OCI-LY7 (cell line): Measurements from ENCODE around the gene IL15RA. TPM values are rescaled to one million over a fixed set of nuclear protein-coding genes. Genes with fewer than 3 reads are reported as not detected.

Experiments
- BruUV-seq: library from RNA; stranded (reverse); fragments of 400-500 nt; replicated peaks from 2 replicates; lab custom pipeline; 2021; lab: Mats Ljungman, UMichigan
- CTCF ChIA-PET: fragments of 300-600 bp; sonication (Branson Sonifier 250); formaldehyde crosslinking; loops from one replicate; lab custom pipeline; 2022; ENCODE audit warnings: antibody characterized with exemption; ENCODE audit not compliant: unreplicated experiment; lab: Charles Lee
- POLR2A ChIA-PET: fragments of 300-600 bp; sonication (Branson Sonifier 250); formaldehyde crosslinking; loops from one replicate; lab custom pipeline; 2022; ENCODE audit warnings: antibody characterized with exemption; lab: Charles Lee
- DNase-seq: peaks from one replicate; pipeline ENCODE4 v3.0.0-alpha.2; 2015; ENCODE audit warnings: low spot score
- H2AFZ ChIP-seq: fragments of 200-600 bp; sonication (generic), shearing (Covaris generic); 2 replicates; pipeline ENCODE4 v1.6.1; 2014; ENCODE audit warnings: mild to moderate bottlenecking, antibody characterized with exemption, low read length, moderate library complexity
- H3K27ac ChIP-seq: fragments of 200-600 bp; sonication (generic); 2 replicates; pipeline ENCODE4 v1.5.1; 2014; ENCODE audit warnings: mixed run types, low read depth, mild to moderate bottlenecking, moderate library complexity, low read length, inconsistent platforms; ENCODE audit not compliant: poor library complexity, severe bottlenecking
- H3K36me3 ChIP-seq: fragments of 200-600 bp; sonication (generic); 2 replicates; pipeline ENCODE4 v1.6.1; 2014; ENCODE audit warnings: mild to moderate bottlenecking, antibody characterized with exemption, low read length, moderate library complexity, mixed read lengths; ENCODE audit not compliant: insufficient read depth
- H3K4me1 ChIP-seq: fragments of 200-600 bp; sonication (generic); 2 replicates; pipeline ENCODE4 v1.5.1; 2014; ENCODE audit warnings: mild to moderate bottlenecking, low read length; ENCODE audit not compliant: insufficient read depth, poor library complexity, severe bottlenecking
- H3K4me2 ChIP-seq: fragments of 200-600 bp; sonication (generic); 2 replicates; pipeline ENCODE4 v1.6.1; 2014; ENCODE audit warnings: mild to moderate bottlenecking, low read length
- H3K4me3 ChIP-seq: fragments of 200-600 bp; sonication (generic); 2 replicates; pipeline ENCODE4 v1.5.1; 2014; ENCODE audit warnings: mild to moderate bottlenecking, low read depth, low read length; ENCODE audit not compliant: poor library complexity, severe bottlenecking
- H3K79me2 ChIP-seq: fragments of 200-600 bp; sonication (generic); 2 replicates; pipeline ENCODE4 v1.6.1; 2016; ENCODE audit warnings: low read depth, mild to moderate bottlenecking, low read length, moderate library complexity, mixed read lengths; ENCODE audit not compliant: insufficient read depth
- H3K9me2 ChIP-seq: fragments of 200-600 bp; sonication (generic); 2 replicates; pipeline ENCODE4 v1.6.1; 2016; ENCODE audit warnings: mild to moderate bottlenecking, low read length, mixed read lengths; ENCODE audit not compliant: insufficient read depth
- H3K9me3 ChIP-seq: fragments of 200-600 bp; sonication (generic); 2 replicates; pipeline ENCODE4 v1.6.1; 2014; ENCODE audit warnings: mild to moderate bottlenecking, mixed run types, low read length, mixed read lengths
- H4K20me1 ChIP-seq: fragments of 200-600 bp; sonication (generic); 2 replicates; pipeline ENCODE4 v1.6.1; 2014; ENCODE audit warnings: mild to moderate bottlenecking, antibody characterized with exemption, low read length, moderate library complexity, mixed read lengths; ENCODE audit not compliant: insufficient read depth
- EZH2phosphoT487 ChIP-seq: fragments of 200-600 bp; sonication (generic); IDR thresholded peaks from 2 replicates; pipeline ENCODE4 v1.6.1; 2018; ENCODE audit warnings: low read depth, borderline replicate concordance, mild to moderate bottlenecking, mixed run types, antibody characterized with exemption, low read length, moderate library complexity, mixed read lengths
- intact Hi-C: fragments of 100-400 bp; cut with micrococcal nuclease; formaldehyde crosslinking; loops from one replicate; pipeline ENCODE4 v1.10.0; 2022; ENCODE audit not compliant: unreplicated experiment
- total RNA-seq, 2 experiments: library from RNA; depleted of rRNA in 1 of 2; stranded (reverse); fragments of >200 nt in 1 of 2; shearing (Covaris generic) in 1 of 2; gene quantifications; 2 replicates each; pipeline ENCODE4 v1.2.3, GENCODE V29; 2014 to 2022
- TF ChIP-seq, protein P1 (sequence below): fragments of 200-600 bp; sonication (generic); conservative IDR thresholded peaks from 2 replicates; pipeline ENCODE4 v1.5.1; 2014; ENCODE audit warnings: mild to moderate bottlenecking, antibody characterized with exemption, low read length, moderate library complexity, mixed read lengths

Gene IL15RA
- total RNA-seq, 2 experiments from 2014 or later: 5.9 to 14.5 TPM

DNA sequence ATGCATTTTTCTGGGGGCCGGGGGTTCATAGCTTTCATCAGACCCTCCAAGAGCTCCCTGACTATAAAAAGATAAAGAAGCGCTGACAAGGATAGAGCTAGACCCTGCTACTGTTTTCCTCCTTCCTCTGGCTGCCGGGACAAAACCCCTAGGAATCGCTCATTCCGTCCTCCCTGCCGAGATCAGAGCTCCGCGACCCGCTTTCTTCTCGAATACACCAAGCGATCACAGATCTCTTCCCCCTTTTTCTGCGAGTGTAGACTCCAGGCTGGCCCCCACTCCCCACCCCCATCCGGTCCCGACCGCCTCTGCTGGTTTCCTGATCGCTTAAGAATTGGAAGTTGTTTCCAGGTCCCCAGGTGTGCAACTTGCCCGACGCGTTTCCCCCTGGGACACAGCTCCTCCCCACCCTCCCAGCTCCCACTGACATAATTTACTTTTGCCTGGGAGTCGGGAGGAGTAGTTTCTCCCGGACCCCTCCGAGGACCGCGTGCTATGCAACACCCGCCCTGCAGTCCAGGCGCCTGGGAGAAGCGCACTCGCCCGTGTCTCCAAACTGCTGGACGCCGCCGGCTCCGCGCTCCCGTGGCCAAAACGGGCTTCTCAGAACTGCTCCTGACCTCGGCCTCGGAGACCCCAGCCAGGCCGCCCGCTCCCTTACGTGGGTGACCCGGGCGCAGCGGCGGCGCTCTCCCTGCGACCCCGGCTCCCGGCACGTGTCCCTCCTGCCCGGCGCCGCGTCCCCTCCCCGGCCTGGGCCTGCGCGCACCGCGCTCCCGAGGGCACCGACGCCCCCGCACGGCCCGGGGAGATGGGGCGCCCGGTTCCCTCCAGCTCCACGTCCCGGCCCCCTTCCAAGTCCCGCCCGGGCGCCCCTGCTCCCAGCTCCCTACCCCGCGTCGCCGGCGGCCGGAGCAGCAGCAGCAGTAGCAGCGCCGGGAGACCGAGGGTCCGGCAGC, 552 bp downstream of the IL15RA start:
- peak overlapping the region; percentile 87 for H3K4me2 ChIP-seq
- no TSS peak for BruUV-seq
- H3K79me2 ChIP-seq: no peaks in the 10 kb centered on the region
- no peaks in the 10 kb centered on the region for H3K9me3 ChIP-seq
- no peaks in the 10 kb centered on the region for H3K9me2 ChIP-seq
- CTCF ChIA-PET: no interaction called here
- POLR2A ChIA-PET: interaction anchor here (0.7 to 2.8 kb wide), 7 partner anchors 11 to 94 kb away, joined by 3 to 13 read pairs (median 3); no protein-coding TSS in a partner anchor
- peak overlapping the region; percentile 33 for H3K27ac ChIP-seq
- no peaks in the 10 kb centered on the region for H4K20me1 ChIP-seq
- peak overlapping the region; percentile 79 for H2AFZ ChIP-seq
- intact Hi-C loops: loop anchor here (2.0 to 5.0 kb wide), 2 partner anchors 86 to 529 kb away; partner anchors contain the start of gene FBH1
- DNase-seq: peak; percentile 49
- TF ChIP-seq EZH2phosphoT487: no peak
- TF ChIP-seq, protein P1, sequence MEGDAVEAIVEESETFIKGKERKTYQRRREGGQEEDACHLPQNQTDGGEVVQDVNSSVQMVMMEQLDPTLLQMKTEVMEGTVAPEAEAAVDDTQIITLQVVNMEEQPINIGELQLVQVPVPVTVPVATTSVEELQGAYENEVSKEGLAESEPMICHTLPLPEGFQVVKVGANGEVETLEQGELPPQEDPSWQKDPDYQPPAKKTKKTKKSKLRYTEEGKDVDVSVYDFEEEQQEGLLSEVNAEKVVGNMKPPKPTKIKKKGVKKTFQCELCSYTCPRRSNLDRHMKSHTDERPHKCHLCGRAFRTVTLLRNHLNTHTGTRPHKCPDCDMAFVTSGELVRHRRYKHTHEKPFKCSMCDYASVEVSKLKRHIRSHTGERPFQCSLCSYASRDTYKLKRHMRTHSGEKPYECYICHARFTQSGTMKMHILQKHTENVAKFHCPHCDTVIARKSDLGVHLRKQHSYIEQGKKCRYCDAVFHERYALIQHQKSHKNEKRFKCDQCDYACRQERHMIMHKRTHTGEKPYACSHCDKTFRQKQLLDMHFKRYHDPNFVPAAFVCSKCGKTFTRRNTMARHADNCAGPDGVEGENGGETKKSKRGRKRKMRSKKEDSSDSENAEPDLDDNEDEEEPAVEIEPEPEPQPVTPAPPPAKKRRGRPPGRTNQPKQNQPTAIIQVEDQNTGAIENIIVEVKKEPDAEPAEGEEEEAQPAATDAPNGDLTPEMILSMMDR: no peak
- H3K36me3 ChIP-seq: no peaks in the 10 kb centered on the region
- H3K4me1 ChIP-seq: peaks cover 19% of the 10 kb centered on the region
- peak overlapping the region; percentile 89 for H3K4me3 ChIP-seq

DNA sequence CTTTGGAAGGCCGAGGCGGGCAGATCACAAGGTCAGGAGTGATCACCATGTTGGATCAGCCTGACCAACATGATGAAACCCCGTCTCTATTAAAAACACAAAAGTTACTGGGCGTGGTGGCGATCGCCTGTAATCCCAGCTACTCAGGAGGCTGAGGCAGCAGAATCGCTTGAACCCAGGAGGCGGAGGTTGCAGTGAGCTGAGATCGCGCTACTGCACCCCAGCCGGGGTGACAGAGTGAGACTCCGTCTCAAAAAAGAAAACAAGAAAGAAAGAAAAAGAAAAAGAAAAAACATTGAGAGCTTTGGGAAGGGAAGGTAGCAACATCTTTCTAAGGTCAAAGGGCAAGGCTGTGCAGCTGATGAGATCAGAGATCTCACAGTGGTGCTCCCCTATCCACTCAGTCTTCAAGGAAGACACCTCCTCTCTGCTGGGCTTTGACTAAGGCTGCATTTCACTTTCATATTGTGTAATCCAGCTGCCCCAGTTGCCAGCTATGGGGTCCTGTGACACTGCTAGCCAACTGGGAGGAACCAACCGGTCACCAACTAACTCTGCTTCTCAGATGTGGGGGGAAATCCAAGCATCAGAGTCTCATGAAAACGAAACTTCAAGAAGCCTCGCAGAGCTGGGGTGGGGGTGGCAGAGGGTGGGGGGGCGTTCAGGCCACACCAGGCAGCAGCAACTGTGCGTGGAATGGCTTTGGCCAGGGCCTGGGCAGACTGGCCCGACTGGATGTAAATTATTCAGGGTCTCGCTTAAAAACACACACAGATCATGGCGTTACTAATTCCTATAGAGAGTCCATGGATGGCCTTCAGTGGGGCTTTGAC, 1.5 kb downstream of the IL15RA start:
- ChIA-PET CTCF (interaction anchor here (0.7 kb wide), 1 partner anchor 617 kb away, joined by 3 read pairs; no protein-coding TSS in a partner anchor), POLR2A (interaction anchor here (0.5 to 2.8 kb wide), 9 partner anchors 12 to 95 kb away, joined by 3 to 13 read pairs (median 3); no protein-coding TSS in a partner anchor)
- intact Hi-C loops: loop anchor here (2.0 to 5.0 kb wide), 2 partner anchors 85 to 529 kb away; partner anchors contain the start of gene FBH1
- H3K79me2 ChIP-seq: no peaks in the 10 kb centered on the region
- BruUV-seq: no TSS peak
- no peak overlapping the region for H3K27ac ChIP-seq
- peak overlapping the region; percentile 87 for H3K4me2 ChIP-seq
- no peaks in the 10 kb centered on the region for H4K20me1 ChIP-seq
- H3K9me3 ChIP-seq: no peaks in the 10 kb centered on the region
- no peaks in the 10 kb centered on the region for H3K9me2 ChIP-seq
- peak; percentile 52 for DNase-seq
- peak overlapping the region; percentile 79; the same call in 1 of the 2 replicates for H2AFZ ChIP-seq
- no peak for TF ChIP-seq EZH2phosphoT487
- TF ChIP-seq, protein P1: no peak
- H3K4me3 ChIP-seq: peak overlapping the region; percentile 89
- H3K36me3 ChIP-seq: no peaks in the 10 kb centered on the region
- H3K4me1 ChIP-seq: peaks cover 27% of the 10 kb centered on the region
